Stimulated activated CD8-positive, alpha-beta memory T cell treated with anti-CD3 and anti-CD28 coated beads, Interleukin-7, amount 100 ng/mL, for 4 hours (primary cell): Measurements from ENCODE around the gene ALKBH8.
A peak's percentile ranks its signal among the peaks of the same experiment; 100 is the strongest.
"Not testable (repeated sequence)": the region's sequence is repeated elsewhere in the genome, so short reads cannot be mapped to it uniquely, and the experiment has no call there.

Source experiments
- DNase-seq, 2 donors: peaks; one replicate each; pipeline ENCODE4 v3.0.0-alpha.2; 2020; ENCODE audit warnings: low read depth in 2 of 2

The ALKBH8 gene

DNA sequence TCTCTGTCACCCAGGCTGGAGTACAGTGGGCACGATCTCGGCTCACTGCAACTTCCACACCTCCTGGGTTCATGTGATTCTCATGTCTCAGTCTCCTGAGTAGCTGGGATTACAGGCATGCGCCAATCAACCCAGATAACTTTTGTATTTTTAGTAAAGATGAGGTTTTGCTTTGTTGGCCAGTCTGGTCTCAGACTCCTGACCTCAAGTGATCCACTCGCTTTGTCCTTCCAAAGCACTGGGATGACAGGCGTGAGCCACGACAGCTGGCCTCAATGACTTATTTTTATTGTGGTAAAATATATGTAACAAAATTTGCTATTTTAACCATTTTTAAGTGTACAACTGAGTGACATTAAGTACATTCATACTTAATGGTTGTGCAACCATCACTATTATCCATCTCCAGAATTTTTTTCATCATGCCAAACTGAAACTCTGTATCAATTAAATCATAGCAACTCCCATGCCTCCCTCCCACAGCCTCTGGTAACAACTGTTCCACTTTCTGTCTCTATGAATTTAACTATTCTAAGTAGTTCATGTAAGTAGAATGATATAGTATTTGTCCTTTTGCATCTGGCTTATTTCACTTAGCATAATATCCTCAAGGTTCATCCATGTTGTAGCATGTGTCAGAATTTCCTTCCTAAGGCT lies 57.2 kb downstream of the ALKBH8 start:
- no peak for DNase-seq

DNA sequence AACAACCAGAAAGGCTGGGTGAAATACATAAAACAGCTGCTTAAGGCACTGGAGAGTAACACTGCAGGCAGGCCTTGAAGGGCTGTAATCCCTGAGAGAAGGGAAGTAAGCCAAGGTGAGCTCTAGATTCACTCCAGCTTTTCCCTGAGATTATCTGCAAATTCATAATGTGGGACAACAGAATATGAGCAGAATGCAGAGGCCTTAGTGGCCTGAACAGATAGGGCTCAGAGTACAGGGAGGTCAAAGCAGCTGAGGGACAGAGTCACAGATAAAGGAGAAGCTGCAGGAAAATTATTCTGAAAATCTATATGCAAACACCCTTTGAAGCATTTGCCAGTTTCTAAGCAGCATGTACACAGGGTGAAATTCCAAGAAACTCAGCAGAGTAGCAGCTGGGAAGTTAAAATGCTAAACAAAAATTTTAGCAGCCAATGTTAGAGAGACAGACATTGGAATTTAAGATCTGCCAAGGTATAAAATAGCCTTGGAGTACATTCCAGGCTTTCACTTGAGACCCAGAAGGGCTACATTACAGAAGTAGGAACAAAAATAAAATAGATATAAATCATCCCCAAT lies 59.8 kb downstream of the ALKBH8 start:
- no peak for DNase-seq

DNA sequence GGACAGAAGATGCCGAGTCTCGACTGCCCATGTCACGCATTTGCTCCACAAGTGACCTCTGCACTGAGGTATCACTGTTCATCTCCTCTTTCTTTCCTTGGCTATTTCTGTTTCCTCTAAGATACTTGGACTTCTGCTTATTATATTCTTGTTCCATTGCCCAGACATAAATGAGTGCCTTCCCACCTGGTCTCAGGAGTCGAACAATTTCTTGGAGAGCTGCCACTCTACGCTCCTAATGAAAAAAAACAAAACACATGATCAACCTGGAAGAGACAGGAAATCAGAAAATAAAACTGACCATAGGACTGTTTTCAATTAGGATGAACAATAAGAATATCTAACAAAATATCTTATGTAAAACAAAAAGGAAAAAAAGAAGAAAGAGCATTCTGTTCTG lies 60.6 kb downstream of the ALKBH8 start:
- no peak for DNase-seq

DNA sequence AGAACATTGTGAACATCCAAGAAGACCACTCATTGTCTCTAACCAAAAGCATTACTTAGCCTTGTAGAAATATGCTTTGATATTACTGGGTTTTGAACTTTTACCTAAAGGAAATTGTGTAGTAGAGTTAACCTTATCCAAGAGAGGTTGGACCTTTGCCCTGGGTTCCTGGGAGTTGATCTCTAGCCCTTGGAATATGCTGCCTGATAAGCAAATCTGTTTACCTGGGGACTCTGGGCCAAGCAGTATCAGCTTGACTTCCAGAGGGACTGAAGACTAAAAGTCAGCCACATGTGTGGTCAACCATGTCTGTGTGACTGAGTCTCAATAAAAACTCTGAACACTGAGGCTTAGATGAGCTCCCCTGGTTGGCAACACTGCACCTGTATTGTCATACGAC lies 63.8 kb downstream of the ALKBH8 start:
- no peak for DNase-seq

DNA sequence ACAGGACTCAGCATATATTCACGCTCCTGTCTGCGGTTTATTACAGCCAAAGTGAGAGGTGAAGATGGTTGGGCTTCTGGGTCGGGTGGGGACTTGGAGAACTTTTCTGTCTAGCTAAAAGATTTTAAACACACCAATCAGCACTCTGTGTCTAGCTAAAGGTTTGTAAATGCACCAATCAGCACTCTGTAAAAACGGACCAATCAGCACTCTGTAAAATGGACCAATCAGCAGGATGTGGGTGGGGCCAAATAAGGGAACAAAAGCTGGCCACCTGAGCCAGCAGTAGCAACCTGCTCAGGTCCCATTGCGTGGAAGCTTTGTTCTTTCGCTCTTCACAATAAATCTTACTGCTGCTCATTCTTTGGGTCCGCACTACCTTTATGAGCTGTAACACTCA lies 68.2 kb downstream of the ALKBH8 start:
- DNase-seq = not testable (repeated sequence)

DNA sequence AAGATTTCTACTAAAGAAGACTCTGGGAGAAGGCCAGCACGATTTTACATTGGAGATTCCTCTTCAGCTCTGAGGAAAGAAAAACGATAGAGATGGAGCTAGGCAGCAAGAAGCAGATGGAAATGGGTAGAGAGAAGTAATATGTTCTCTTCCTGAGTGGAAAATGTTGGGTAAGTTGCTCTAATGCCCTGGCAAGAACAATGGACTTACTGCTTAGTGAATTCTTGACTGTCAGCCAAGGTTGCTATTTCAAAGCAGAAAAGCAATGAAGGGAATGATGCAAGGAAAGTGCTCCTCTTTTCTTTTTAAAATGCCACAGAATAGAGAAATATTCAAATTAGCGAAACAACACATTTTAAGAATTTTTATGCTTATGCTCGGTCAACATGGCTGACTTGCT lies 69.5 kb downstream of the ALKBH8 start:
- no peak for DNase-seq

DNA sequence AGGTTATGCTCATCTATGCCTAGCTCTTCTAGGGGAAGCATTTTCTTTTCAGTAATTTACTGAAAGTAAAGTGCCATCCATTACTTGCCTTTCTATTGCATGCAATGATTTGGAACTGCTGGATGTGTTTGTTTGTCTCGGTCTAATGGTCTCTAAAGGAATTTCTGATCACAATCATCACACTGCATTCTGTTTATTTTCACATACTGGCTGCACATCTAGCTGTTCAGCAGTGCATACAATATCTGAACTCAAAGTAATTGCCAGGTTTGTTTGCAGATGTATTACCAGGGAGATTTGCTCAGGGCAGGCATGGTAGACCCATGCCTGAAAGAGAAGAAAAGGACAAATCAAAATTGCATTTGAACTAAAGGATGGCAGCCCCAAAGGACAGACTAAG lies 71.5 kb downstream of the ALKBH8 start:
- no peak for DNase-seq

DNA sequence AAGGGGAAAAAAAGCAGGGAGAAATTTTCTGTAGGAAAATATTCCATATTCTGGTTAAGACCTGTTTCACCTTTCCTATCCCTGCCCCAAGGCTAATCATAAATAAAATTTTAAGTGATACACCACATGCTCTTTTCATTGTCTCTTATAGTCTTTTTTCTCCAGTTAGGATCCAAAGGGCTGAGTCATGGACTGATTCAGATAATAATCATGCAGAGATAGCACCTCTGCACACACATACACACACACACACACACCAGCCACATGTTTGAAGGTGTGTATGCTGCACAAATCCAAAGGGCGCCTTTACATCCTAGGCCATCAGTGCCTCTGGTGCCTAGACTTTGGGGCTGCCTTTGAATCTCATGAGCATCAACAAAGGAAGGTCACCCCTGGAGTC lies 72.4 kb downstream of the ALKBH8 start:
- DNase-seq = no peak

DNA sequence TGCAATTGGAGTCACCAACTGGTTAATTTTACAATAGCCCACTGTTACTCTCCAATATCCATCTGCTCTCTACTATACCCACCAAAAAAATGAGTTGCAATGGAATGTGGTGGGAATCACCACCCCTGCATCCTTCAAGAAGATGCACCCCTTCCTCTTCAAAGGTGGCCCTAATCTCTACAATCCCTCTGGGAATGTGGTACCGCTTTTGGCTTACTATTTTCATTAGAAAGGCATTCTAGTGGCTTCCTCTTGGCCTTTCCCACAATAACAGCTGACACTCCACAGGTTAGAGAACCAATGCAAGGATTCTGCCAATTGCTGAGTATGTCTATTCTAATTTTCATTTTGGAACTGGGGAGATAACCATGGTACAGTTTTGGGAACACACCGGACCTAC lies 74.7 kb downstream of the ALKBH8 start:
- no peak for DNase-seq

DNA sequence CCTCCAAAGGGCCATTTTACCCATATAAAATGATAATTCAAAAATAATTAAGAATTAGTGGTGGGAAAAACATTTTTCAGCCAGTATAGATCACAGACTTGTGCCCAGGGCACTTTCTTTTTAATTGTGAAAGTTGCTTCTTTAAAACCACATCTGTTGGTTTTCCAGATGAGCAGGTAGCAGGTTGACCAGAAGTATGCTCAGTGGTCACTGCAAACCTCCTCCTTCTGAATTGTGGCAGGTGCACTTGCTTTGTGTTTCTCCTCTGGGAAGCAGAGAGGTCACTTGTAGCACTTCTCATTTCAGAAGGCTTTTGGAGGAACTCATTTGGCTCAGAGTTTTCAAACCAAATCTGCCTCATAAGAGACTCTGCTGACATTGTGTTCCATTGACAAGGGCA lies 83.3 kb downstream of the ALKBH8 start:
- no peak for DNase-seq

DNA sequence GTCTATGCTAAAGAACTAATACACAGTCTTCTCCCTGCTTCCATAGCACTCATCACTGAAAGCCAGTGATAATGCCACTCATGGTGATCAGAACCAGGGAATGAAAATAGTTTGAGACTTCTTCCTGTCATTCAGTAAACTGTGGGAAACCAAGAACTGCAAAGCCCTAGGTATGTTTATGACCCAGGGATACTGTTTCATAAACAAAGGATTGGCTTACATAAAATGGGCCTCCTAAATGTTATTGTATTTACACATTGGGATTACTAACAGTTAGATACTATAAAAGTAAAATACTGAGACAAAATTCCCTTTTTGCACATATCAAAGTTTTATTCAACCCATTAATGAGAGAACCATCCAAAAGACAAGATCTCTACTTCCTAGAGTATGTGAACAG lies 86.6 kb downstream of the ALKBH8 start:
- no peak for DNase-seq

DNA sequence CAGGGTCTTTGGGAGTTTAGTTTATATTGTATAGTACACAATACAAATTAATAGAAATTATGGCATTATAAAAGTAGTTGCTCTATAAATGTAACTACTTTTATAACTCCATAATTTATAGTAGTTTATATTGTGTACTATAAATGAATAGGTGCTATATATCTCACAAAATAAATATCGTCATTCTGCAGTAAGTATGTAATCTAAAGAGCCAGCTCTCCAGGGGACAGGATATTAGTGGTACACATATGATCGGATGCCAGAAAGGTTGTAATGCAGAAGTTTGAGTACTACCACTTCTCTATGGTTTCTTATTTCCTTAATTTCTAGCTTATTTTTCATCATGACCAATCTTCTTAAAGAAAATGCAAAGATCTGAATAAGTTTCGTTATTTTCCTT lies 87.7 kb downstream of the ALKBH8 start:
- DNase-seq = no peak

DNA sequence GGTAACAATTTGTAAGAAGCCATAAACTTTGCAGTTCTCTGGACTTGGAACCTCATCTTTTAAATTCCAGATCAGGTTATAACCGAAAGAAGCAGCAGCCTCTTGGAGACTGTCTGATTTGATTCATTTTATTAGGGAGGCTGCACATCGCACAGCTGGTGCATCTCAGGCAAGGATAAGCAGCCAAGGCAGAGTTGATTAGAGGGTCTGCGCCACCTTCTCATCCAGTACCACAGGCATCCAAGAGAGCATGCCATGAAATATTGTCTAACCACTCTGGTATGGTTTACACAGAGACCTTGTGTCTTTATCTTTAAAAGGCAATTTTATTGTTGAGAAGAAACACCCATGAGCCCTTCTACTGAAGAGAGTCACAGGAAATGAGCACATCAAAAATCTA lies 91.7 kb downstream of the ALKBH8 start:
- DNase-seq = no peak

DNA sequence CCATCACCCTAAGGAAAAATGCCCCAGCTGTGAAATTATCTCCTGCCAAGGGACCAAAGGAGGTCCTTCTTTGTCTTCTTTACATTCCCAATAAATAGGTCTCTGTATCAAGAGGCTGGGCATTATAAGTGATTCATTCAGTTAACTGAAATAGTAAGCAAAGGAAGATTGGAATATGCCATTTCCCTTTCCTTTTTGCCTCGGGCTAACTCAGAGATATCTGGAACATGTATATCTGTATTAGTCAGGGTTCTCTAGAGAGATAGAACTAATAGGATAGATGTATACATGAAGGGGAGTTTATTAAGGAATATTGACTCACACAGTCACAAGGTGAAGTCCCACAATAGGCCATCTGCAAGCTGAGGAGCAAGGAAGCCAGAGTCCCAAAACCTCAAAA lies 92.6 kb downstream of the ALKBH8 start:
- DNase-seq = no peak

DNA sequence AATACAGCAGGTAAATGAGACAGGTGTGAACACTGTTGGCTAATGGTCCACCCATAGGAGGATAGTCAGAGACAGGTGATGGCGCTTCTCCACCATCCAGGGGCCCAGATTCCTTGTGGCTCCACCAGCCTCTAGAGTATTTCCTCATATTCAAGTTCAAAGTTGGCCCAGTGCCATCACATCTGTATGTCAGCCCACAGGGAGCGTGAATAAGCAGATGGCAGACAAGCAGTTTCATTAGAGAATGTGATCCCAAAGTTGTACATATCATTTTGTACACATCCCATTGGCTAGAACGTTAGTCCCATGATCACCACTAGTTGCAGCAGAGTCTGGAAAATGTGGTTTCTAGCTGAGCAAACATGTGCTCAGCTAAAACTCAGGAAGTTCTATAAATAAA lies 96.9 kb downstream of the ALKBH8 start:
- DNase-seq = no peak

DNA sequence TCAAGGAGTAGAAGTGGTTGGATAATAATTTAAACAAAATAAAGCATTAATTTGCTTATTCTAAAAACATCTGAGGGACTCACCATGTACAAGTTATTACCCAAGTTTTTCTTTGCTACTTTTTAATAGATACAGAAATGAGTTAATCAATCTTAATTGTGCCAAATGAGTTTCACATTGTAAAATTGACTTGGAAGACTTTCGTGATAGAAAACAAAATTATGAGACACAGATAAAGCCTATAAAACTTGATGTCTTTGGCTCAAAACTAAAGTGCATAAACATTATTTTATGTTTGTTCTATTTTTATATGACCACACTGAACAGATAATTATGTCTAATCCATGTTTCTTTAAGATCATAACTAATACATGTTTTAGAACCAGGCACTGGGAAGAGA lies 97.8 kb downstream of the ALKBH8 start:
- DNase-seq = no peak

DNA sequence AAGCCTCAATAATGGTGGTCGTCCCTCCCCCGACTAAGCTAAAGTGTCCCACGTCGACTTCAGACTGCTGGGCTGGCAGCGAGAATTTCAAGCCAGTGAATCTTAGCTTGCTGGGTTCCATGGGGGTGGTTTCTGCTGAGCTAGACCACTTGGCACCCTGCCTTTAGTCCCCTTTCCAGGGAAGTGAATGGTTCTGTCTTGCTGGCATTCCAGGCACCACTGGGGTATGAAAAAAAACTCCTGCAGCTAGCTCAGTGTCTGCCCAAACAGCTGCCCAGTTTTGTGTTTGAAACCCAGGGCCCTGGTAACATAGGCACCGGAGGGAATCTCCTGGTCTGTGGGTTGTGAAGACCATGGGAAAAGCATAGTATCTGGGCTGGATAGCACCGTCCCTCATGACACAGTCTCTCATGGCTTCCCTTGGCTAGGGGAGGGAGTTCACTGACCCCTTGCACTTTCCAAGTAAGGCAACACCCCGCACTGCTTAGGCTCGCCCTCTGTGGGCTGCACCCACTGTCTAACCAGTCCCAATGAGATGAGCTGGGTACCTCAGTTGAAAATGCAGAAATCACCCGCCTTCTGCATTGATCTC lies 99.2 kb downstream of the ALKBH8 start:
- not testable (repeated sequence) for DNase-seq

DNA sequence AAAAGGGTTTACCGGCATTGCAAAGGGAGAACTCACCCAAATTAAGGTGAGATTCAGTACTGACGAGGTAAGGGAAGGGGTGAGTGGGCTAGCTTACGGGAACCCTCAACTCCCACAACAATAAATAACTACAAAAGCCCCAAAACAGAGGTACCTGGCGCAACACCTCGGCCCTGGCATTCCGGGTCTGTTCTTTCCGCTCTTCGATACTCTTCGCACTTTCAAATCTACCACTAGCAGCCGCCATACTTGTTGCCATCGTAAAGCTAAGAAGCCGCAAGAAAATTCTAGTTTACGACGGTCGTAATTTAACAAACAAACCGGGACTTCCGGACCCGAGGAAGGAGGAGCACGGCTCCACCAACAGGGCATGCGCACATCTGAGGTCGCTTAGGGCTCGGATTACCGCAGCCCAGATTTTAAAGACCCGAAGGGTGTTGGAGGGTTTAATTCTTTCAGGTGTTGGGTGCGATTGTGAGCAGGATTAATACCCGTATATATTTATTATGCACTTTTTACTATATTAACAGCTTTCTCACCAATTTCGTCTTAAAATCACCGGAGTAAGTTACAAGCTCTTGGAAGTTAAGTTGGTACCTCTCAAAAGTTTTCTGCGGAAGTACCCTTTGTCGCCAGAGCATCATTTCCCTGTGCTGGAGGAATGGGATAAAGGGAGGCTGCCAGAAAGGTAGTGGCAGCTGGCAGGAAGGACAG lies 107.8 kb downstream of the ALKBH8 start, which contains the start of gene CWF19L2:
TSS of gene CWF19L2 (minus strand) at position 268 of the 714 bp plus-strand sequence. CDS start at position 259, 9 bp downstream.
- peak; percentile 83 to 87 for DNase-seq

DNA sequence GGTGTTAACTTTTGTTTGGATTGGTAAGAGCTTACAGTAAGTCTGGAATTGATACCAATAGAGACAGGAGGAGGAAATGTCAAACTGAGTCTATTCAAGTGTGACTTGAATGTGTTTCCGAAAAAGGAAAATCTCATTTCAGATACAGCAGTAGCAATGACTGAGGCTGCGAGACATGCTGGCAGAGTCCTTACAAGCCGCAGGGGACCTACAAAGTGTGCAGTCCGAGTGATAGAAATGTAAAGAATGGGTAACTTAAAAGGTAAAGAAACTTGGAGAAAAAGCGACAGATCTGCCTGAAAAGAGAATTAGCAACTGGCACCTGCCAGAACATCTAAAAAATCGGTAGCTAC lies 108.4 kb downstream of the ALKBH8 start:
- DNase-seq = no peak

DNA sequence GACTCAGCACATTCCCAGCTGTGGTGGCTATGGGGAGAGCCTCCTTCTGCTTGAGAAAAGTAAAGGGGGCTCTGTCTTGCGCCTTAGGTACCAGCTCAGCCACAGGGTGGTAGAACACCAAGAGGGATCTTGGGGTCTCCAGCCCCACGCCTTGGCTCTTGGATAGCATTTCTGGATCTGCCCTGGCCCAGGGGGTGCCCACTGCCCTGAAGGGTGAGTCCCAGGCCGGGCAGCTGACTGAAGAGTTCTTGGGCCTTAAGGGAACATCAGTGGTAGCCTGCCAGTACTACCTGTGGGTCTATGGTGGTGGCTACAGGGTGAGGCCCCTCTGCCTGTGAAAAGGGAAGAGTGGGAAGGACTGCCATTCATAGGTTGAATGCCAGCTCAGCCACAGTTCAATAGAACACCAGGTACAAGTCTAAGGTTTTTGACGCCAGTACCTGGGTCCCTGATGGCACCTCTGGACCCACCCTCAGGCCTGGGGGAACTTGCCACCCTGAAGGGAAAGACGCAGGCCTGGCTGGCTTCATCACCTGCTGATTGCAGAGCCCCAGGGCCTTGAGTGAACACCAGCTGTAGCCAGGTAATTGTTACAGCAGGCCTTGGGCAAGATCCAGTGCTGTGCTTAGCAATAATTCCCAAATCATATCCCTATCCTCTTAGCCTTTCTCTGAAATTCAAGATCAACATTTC lies 111.8 kb downstream of the ALKBH8 start:
- no peak for DNase-seq
